D721Med (cell line): ENCODE data around the gene FAM98A.

Source experiments
- DNase-seq: peaks from one replicate; pipeline ENCODE4 v3.0.0; 2011; ENCODE audit warnings: low spot score; ENCODE audit not compliant: insufficient read length
- FAIRE-seq: peaks from 2 replicates; lab custom pipeline; 2011; peaks lifted over from hg19 to GRCh38; lab: Jason Lieb, UNC
- TF ChIP-seq, protein P1 (sequence below): IDR thresholded peaks from 2 replicates; pipeline ENCODE4 v1.5.1; 2012; ENCODE audit warnings: mild to moderate bottlenecking, control low read depth; ENCODE audit not compliant: insufficient read depth; ENCODE audit errors: missing control alignments

Gene FAM98A

DNA sequence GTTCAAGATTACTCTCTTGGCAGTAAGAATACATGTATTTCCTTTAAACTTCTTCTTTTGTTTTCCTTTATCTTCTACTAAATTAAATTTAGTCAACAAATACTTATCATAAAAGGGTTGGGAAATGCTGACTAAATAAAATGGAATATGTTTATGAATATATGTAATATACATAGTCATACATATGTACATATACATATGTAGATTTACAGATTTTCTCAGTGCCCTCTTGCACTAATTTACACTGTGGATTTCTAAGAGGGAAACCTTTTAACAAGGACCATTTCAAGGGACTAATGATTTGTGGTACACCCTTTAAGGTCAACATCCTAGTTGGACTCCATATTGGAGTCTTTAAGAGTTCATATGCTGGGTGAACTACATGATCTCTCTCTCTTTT lies 37.2 kb downstream of the FAM98A start:
- FAIRE-seq: no peak
- TF ChIP-seq, protein P1, sequence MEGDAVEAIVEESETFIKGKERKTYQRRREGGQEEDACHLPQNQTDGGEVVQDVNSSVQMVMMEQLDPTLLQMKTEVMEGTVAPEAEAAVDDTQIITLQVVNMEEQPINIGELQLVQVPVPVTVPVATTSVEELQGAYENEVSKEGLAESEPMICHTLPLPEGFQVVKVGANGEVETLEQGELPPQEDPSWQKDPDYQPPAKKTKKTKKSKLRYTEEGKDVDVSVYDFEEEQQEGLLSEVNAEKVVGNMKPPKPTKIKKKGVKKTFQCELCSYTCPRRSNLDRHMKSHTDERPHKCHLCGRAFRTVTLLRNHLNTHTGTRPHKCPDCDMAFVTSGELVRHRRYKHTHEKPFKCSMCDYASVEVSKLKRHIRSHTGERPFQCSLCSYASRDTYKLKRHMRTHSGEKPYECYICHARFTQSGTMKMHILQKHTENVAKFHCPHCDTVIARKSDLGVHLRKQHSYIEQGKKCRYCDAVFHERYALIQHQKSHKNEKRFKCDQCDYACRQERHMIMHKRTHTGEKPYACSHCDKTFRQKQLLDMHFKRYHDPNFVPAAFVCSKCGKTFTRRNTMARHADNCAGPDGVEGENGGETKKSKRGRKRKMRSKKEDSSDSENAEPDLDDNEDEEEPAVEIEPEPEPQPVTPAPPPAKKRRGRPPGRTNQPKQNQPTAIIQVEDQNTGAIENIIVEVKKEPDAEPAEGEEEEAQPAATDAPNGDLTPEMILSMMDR: no peak
- DNase-seq: no peak

DNA sequence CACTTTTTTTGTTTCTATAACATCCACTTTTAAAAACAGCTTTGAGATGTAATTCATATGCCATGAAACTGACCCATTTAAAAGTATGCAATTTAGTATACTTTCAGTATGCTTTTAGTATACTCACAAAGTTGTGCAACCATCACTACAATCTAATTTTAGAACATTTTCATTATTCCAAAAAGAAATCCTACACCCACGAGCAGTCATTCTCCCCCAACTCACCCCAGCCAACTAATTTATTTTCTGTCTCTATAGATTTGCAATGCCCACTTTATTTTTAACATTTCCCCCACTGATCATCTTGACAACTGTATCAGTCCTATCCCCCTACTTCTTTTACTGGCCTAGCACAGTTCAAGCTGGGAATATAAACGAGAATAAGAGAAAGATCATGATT lies 39.1 kb downstream of the FAM98A start:
- TF ChIP-seq, protein P1: no peak
- no peak for FAIRE-seq
- no peak for DNase-seq

DNA sequence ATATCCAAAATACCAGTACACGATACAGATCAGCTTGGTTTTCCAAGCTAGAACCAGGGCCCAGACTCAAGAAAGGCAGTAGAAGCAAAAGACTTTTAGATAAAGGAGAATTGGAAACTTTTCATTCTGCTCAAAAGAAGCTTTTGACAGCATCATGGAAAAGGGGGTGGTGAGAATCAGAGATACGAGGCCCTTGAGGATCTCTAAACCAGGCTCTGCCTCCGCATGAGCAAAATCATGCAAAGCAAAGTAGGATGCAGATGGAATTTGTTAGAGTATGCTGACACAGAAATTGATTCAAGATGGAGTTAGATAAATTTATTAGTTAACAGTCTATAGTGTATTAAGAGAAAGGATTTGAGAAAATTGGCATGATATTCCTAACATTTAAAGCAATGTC lies 39.8 kb downstream of the FAM98A start:
- TF ChIP-seq, protein P1: no peak
- no peak for FAIRE-seq
- DNase-seq: no peak

DNA sequence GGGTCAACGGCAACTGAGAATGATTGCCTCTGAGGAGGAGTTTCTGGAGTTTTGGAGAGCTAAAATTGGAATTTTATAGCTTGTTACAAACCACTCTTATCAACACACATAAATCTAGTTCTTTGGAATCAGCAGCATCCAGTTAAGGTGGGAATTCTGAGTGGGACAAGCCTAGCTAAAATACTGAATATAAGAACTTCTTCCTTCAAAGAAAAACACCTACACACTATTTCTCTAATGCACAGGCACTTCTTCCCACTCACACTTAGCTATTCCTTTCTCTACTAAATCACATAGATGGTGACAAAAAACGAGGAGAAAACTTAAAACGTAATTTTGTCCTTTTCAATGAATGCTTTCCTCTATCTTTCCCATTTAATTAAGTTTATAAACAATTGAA lies 43.4 kb downstream of the FAM98A start:
- no peak for DNase-seq
- TF ChIP-seq, protein P1: no peak
- FAIRE-seq: no peak

DNA sequence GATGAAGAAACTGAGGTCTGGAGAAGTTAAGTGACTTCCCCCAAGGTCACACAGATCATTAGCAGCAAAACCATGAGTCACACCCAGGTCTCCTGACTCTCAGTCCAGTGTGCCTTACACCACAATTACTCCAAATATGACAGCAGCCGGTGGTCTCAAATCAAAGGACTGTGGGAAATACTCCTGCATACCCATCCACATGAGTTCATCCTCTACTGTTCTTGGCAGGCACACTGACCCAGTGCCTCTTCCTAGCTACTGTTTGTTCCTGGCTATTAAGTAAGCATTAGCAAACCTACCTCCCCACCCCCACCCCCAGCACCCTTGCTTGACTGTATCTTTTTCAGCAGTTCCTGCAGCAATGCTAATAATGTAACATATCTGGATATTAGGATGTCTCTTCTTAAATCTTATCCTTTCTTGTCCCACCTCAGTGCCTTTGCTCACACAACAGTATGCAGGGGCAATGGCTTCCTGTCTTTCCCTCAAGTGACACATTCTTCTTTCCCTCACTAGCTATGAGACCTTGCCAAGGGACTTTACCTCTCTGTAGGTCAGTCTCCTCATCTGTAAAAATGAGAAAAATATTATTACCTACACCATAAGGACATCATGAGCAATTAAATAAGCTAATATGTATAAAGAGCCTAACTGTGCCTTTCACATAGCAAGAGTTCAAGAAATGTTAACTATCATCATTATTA lies 46.2 kb downstream of the FAM98A start:
- FAIRE-seq (no peak), DNase-seq (no peak)
- TF ChIP-seq, protein P1: no peak

DNA sequence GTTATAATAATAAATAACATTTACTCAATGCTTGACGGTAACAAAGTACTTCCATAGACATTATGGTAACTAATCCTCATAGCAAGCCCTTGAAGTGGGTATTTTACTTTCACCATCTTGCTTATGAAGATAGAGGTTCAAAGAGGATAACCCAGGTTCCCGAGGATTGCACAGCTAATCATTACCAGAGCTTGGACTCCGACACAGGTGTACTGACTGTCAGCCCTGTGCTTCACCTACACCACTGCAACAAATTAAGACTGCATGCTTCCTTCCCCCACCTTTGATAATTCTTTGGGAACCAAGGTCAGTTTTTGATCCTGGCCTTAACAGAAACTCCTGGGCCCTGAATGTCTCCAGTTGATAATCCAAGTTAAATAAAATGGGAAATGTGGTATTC lies 48.9 kb downstream of the FAM98A start:
- TF ChIP-seq, protein P1: no peak
- DNase-seq (no peak), FAIRE-seq (no peak)

DNA sequence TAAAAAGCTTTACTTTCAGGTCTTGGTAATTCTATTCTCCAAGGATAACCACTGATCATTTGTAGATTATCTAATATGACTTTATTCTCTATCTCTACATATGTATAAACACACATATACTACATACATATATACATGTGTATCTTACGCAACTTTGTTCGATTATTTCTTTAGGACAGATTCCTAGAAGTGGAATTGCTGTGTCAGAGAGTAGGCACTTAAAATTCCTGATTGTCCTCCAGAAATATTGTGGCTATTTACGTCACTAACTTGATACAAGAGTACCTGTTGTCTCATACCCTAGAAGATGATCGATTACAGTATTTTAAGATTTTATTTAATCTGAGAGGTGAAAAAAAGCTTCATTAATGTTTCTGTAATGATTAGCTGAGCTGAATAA lies 57.9 kb downstream of the FAM98A start:
- TF ChIP-seq, protein P1: no peak
- FAIRE-seq: no peak
- DNase-seq: no peak
